Endothelial cell of umbilical vein (primary cell): ENCODE data around the gene CASP4. TPM values are rescaled to one million over a fixed set of nuclear protein-coding genes. Genes with fewer than 3 reads are reported as not detected.

Experiments used
- BruUV-seq: library from RNA; stranded (reverse); fragments of 400-500 nt; replicated peaks from 2 replicates; lab custom pipeline; 2021; lab: Mats Ljungman, UMichigan
- CTCF ChIA-PET: fragments of 300-600, 350-600 bp; sonication (Branson Sonifier 250); formaldehyde crosslinking; loops from one replicate; lab custom pipeline; 2021; ENCODE audit warnings: antibody characterized with exemption, inconsistent platforms; lab: Charles Lee
- POLR2A ChIA-PET: fragments of 300-600, 350-600 bp; sonication (Branson Sonifier 250); formaldehyde crosslinking; loops from one replicate; lab custom pipeline; 2021; ENCODE audit warnings: antibody characterized with exemption, inconsistent platforms; lab: Charles Lee
- DNase-seq: peaks from one replicate; pipeline ENCODE4 v3.0.0-alpha.2; 2011; ENCODE audit warnings: low read depth, low spot score
- FAIRE-seq: peaks from 2 replicates; lab custom pipeline; 2011; peaks lifted over from hg19 to GRCh38; lab: Jason Lieb, UNC
- H2AFZ ChIP-seq: 2 replicates; pipeline ENCODE4 v1.6.0; 2012; ENCODE audit warnings: low read depth, low read length, control low read depth, inconsistent platforms
- H3K27ac ChIP-seq: 2 replicates; pipeline ENCODE4 v1.5.1; 2011; ENCODE audit warnings: low read depth, mild to moderate bottlenecking, control low read depth, low read length, moderate library complexity; ENCODE audit not compliant: insufficient read depth
- H3K27me3 ChIP-seq, 2 experiments: 2 replicates each; pipeline versions ENCODE4 v1.6.0 to v1.6.1; 2011; ENCODE audit warnings: low read length in 2 of 2, mixed read lengths in 1 of 2; ENCODE audit not compliant: control insufficient read depth in 2 of 2, insufficient read depth in 2 of 2
- H3K36me3 ChIP-seq, 2 experiments: 2 replicates in 1 of 2; 3 replicates in 1 of 2; pipeline ENCODE4 v1.5.1; 2011; ENCODE audit warnings: low read length in 2 of 2, mild to moderate bottlenecking in 1 of 2, moderate library complexity in 1 of 2; ENCODE audit not compliant: control insufficient read depth in 2 of 2, insufficient read depth in 2 of 2; ENCODE audit errors: extremely low read depth in 1 of 2
- H3K4me1 ChIP-seq: 3 replicates; pipeline ENCODE4 v1.5.1; 2011; ENCODE audit warnings: mild to moderate bottlenecking, low read length; ENCODE audit not compliant: control insufficient read depth, insufficient read depth; ENCODE audit errors: extremely low read depth
- H3K4me2 ChIP-seq: 2 replicates; pipeline ENCODE4 v1.6.1; 2011; ENCODE audit warnings: low read length, control low read depth, mixed read lengths; ENCODE audit not compliant: insufficient read depth
- H3K4me3 ChIP-seq, 3 experiments: fragments of 200-600 bp in 1 of 3; sonication (generic), shearing (Covaris generic) in 1 of 3; replicated peaks in 1 of 3; 2 replicates each; pipeline ENCODE4 v1.5.1; 2011 to 2016; ENCODE audit warnings: control low read depth in 3 of 3, low read length in 3 of 3, mild to moderate bottlenecking in 2 of 3, inconsistent platforms in 1 of 3, low read depth in 1 of 3, moderate library complexity in 1 of 3; ENCODE audit not compliant: insufficient read depth in 1 of 3
- H3K79me2 ChIP-seq: 2 replicates; pipeline ENCODE4 v1.6.0; 2012; ENCODE audit warnings: low read length, inconsistent platforms; ENCODE audit not compliant: control insufficient read depth, insufficient read depth
- H3K9ac ChIP-seq: replicated peaks from 2 replicates; pipeline ENCODE3; 2011; ENCODE audit warnings: low read length, control low read depth; ENCODE audit not compliant: insufficient read depth; ENCODE audit errors: extremely low read depth
- H3K9me1 ChIP-seq: replicated peaks from 3 replicates; pipeline ENCODE4 v1.6.0; 2011; ENCODE audit warnings: mild to moderate bottlenecking, low read length; ENCODE audit not compliant: control insufficient read depth, insufficient read depth; ENCODE audit errors: extremely low read depth
- H3K9me3 ChIP-seq: replicated peaks from 2 replicates; pipeline ENCODE4 v1.5.1; 2012; ENCODE audit warnings: low read length, inconsistent platforms; ENCODE audit not compliant: control insufficient read depth, insufficient read depth
- H4K20me1 ChIP-seq: replicated peaks from 2 replicates; pipeline ENCODE3; 2011; ENCODE audit warnings: mild to moderate bottlenecking, low read length; ENCODE audit not compliant: control insufficient read depth, insufficient read depth; ENCODE audit errors: extremely low read depth
- CTCF ChIP-seq, 2 donors: IDR thresholded peaks; 1 replicate in 1 of 2; 2 replicates in 1 of 2; pipeline ENCODE4 v1.5.1; 2011; ENCODE audit warnings: low read length in 2 of 2, mild to moderate bottlenecking in 2 of 2, moderate library complexity in 2 of 2, control low read depth in 1 of 2, inconsistent platforms in 1 of 2, low read depth in 1 of 2; ENCODE audit not compliant: insufficient read depth in 1 of 2; ENCODE audit errors: extremely low read depth in 1 of 2
- EZH2 ChIP-seq: IDR thresholded peaks from 2 replicates; pipeline ENCODE4 v1.6.1; 2012; ENCODE audit warnings: borderline replicate concordance, low read depth, mild to moderate bottlenecking, moderate library complexity, low read length, inconsistent platforms; ENCODE audit not compliant: severe bottlenecking
- FOS ChIP-seq: IDR thresholded peaks from 2 replicates; pipeline ENCODE4 v1.6.1; 2011; ENCODE audit warnings: mild to moderate bottlenecking, low read length, moderate library complexity, borderline replicate concordance; ENCODE audit not compliant: insufficient read depth
- GATA2 ChIP-seq: IDR thresholded peaks from 2 replicates; pipeline ENCODE4 v1.7.0; 2011; ENCODE audit warnings: low read depth, mild to moderate bottlenecking, moderate library complexity, mixed read lengths, low read length; ENCODE audit not compliant: insufficient read length, insufficient read depth
- JUN ChIP-seq: IDR thresholded peaks from 2 replicates; pipeline ENCODE4 v1.6.1; 2011; ENCODE audit warnings: borderline replicate concordance, low read depth; ENCODE audit not compliant: insufficient read length, insufficient read depth
- MYC ChIP-seq: IDR thresholded peaks from one replicate; pipeline ENCODE4 v1.6.1; 2011; ENCODE audit warnings: mild to moderate bottlenecking, low read depth, low read length
- POLR2A ChIP-seq: IDR thresholded peaks from 2 replicates; pipeline ENCODE4 v1.6.1; 2012; ENCODE audit warnings: low read depth, mild to moderate bottlenecking, control low read depth, low read length
- POLR2AphosphoS5 ChIP-seq: IDR thresholded peaks from 2 replicates; pipeline ENCODE4 v1.6.1; 2012; ENCODE audit warnings: low read depth, mild to moderate bottlenecking, control low read depth, low read length, moderate library complexity; ENCODE audit not compliant: insufficient read depth
- dilution Hi-C: fragments of 300-500 bp; cut with MboI; formaldehyde crosslinking; loops from one replicate; pipeline ENCODE4 v1.15.0; 2019; ENCODE audit warnings: low sequenced_read_pairs; ENCODE audit not compliant: extremely low pct_ligation_motif_present
- intact Hi-C: fragments of 100-400 bp; cut with micrococcal nuclease; formaldehyde crosslinking; loops from one replicate; pipeline ENCODE4 v1.10.0; 2022
- polyA plus RNA-seq, 4 experiments: library from polyadenylated mRNA; depleted of rRNA in 3 of 4; stranded (reverse) in 3 of 4; unstranded in 1 of 4; fragments of >200 nt; gene quantifications; 2 replicates each; pipeline versions ENCODE4 v1.2.1 to v1.2.3, GENCODE V29; 2011 to 2012; ENCODE audit warnings: missing spikeins in 1 of 4
- total RNA-seq: library from RNA; stranded (reverse); gene quantifications from 2 replicates; pipeline ENCODE4 v1.2.3, GENCODE V29; 2021
- TF ChIP-seq, protein P1 (sequence below): IDR thresholded peaks from 2 replicates; pipeline ENCODE4 v1.6.1; 2011; ENCODE audit not compliant: insufficient read depth, insufficient read length

Gene CASP4
- total and polyA plus RNA-seq, 2 donors (not counting 3 experiments of a cell fraction or from before 2014, with no cell fraction given) = 83.1 to 89.1 TPM

DNA sequence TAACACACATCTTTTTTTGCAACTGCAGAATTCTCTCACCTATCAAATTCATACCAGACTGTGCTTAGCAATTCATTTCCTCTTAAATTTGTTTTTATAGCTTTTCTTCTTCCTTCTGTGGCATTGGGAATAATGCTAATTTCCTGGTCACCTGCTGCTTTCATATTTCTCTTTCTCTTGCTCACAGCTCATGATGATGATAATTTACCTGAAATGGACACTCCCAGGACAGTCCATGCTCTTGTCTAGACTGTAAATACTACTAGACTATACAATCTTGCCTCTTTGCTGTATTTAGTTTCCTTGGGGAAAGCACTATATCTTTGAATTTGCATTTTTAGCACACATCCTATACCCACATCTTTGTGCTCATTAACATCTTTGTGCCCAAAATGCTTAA, 39.1 kb upstream of the CASP4 start:
- Histone ChIP-seq H3K27me3 (no peaks in the 10 kb centered on the region), H3K4me1 (peaks cover 12% of the 10 kb centered on the region), H3K4me2 (no peak overlapping the region), H4K20me1 (no peaks in the 10 kb centered on the region), H2AFZ (no peak overlapping the region), H3K4me3 (no peak overlapping the region), H3K9me1 (no peaks in the 10 kb centered on the region), H3K27ac (no peak overlapping the region), H3K79me2 (no peaks in the 10 kb centered on the region), H3K36me3 (no peaks in the 10 kb centered on the region), H3K9ac (no peak overlapping the region), H3K9me3 (no peaks in the 10 kb centered on the region)
- FAIRE-seq (no peak), DNase-seq (no peak)
- ChIA-PET POLR2A (no interaction called here), CTCF (no interaction called here)
- BruUV-seq = no TSS peak
- TF ChIP-seq JUN (no peak), CTCF (IDR thresholded peaks at IDR 0.05; ENCODE audit: extremely low read depth in 1 of 2, insufficient read depth in 1 of 2, low read depth in 1 of 2, low read length in 2 of 2) (no peak), POLR2AphosphoS5 (no peak), EZH2 (no peak), FOS (no peak), MYC (no peak), GATA2 (no peak), POLR2A (no peak)
- TF ChIP-seq, protein P1, sequence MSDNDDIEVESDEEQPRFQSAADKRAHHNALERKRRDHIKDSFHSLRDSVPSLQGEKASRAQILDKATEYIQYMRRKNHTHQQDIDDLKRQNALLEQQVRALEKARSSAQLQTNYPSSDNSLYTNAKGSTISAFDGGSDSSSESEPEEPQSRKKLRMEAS = no peak
- intact Hi-C loops (no loop called here), dilution Hi-C loops (no loop called here)
